GM23338 (cell line): ENCODE results near the gene SEC22B.
"Not testable (repeated sequence)": the region's sequence is repeated elsewhere in the genome, so short reads cannot be mapped to it uniquely, and the experiment has no call there.

ENCODE experiments used
- CREB1 ChIP-seq: fragments of 250-450 bp; sonication (Bioruptor Pico); IDR thresholded peaks from 2 replicates; pipeline ENCODE4 v1.5.0; 2020; ENCODE audit warnings: low read depth, mild to moderate bottlenecking, moderate library complexity
- CTCF ChIP-seq, 2 experiments: fragments of 200-600 bp in 1 of 2; sonication (generic) in 1 of 2; conservative IDR thresholded peaks; 2 replicates each; pipeline versions ENCODE4 v1.5.1 to v1.6.1; 2016 to 2017; ENCODE audit warnings: antibody characterized with exemption in 2 of 2, low read depth in 2 of 2, mild to moderate bottlenecking in 2 of 2, moderate library complexity in 1 of 2
- ETS1 ChIP-seq: IDR thresholded peaks from 2 replicates; pipeline ENCODE4 v1.6.1; 2016; ENCODE audit warnings: antibody characterized with exemption
- EZH2 ChIP-seq: fragments of 200-600 bp; sonication (generic); IDR thresholded peaks from one replicate; pipeline ENCODE4 v1.8.0; 2017; ENCODE audit warnings: antibody characterized with exemption, mild to moderate bottlenecking, low read depth; ENCODE audit not compliant: unreplicated experiment
- EZH2phosphoT487 ChIP-seq: fragments of 200-600 bp; sonication (generic); IDR thresholded peaks from one replicate; pipeline ENCODE4 v1.8.1; 2018; ENCODE audit warnings: antibody characterized with exemption; ENCODE audit not compliant: unreplicated experiment
- JUNB ChIP-seq: IDR thresholded peaks from one replicate; pipeline ENCODE4 v1.6.1; 2016; ENCODE audit warnings: antibody characterized with exemption; ENCODE audit not compliant: unreplicated experiment
- NANOG ChIP-seq: IDR thresholded peaks from 2 replicates; pipeline ENCODE4 v1.6.1; 2016; ENCODE audit warnings: antibody characterized with exemption, borderline replicate concordance
- POLR2AphosphoS5 ChIP-seq: IDR thresholded peaks from 2 replicates; pipeline ENCODE4 v1.6.1; 2016; ENCODE audit warnings: antibody characterized with exemption, low read depth
- REST ChIP-seq: IDR thresholded peaks from one replicate; pipeline ENCODE4 v1.6.1; 2018; ENCODE audit warnings: antibody characterized with exemption; ENCODE audit not compliant: unreplicated experiment
- STAT1 ChIP-seq: IDR thresholded peaks from one replicate; pipeline ENCODE4 v1.6.1; 2016; ENCODE audit warnings: antibody characterized with exemption; ENCODE audit not compliant: unreplicated experiment
- ZNF114 ChIP-seq: fragments of 250-450 bp; sonication (Bioruptor Pico); IDR thresholded peaks from 2 replicates; pipeline ENCODE4 v1.5.0; 2020; ENCODE audit warnings: mild to moderate bottlenecking, moderate library complexity
- ZNF462 ChIP-seq: fragments of 250-450 bp; sonication (Bioruptor Pico); IDR thresholded peaks from 2 replicates; pipeline ENCODE4 v1.5.0; 2020; ENCODE audit warnings: mild to moderate bottlenecking, moderate library complexity

GRCh38 chr1:120117371-120118177, 58.7 kb downstream of the SEC22B start:
- not testable (repeated sequence) for TF ChIP-seq CTCF (conservative IDR thresholded peaks at IDR 0.05; ENCODE audit: low read depth in 2 of 2); POLR2AphosphoS5; REST; ETS1; EZH2; CREB1 (CRISPR knock-in tag); EZH2phosphoT487; STAT1; JUNB; ZNF462; ZNF114 (CRISPR knock-in tag); NANOG
